Right cardiac atrium (tissue), 5 donors: Measurements from ENCODE around the gene CSH1. TPM values are rescaled to one million over a fixed set of nuclear protein-coding genes. Genes with fewer than 3 reads are reported as not detected.
"Not testable (repeated sequence)": the region's sequence is repeated elsewhere in the genome, so short reads cannot be mapped to it uniquely, and the experiment has no call there.

Source experiments
- ATAC-seq, 2 donors: fragments of 200-7000 bp; cut with Tn5 transposase; one replicate each; pipeline versions ENCODE4 v1.8.0 to v1.9.1; 2020; ENCODE audit warnings: moderate library complexity in 2 of 2, mild to moderate bottlenecking in 1 of 2
- DNase-seq, 3 donors: peaks; one replicate each; pipeline ENCODE4 v3.0.0-alpha.2; 2020
- H3K27ac ChIP-seq: one replicate; pipeline ENCODE4 v1.5.1; 2013; ENCODE audit warnings: mild to moderate bottlenecking, low read length, control low read depth, moderate library complexity
- H3K27me3 ChIP-seq: one replicate; pipeline ENCODE4 v1.6.1; 2013; ENCODE audit not compliant: control insufficient read depth, insufficient read depth
- H3K4me1 ChIP-seq: one replicate; pipeline ENCODE4 v1.6.1; 2013; ENCODE audit warnings: low read length; ENCODE audit not compliant: control insufficient read depth, insufficient read depth
- H3K4me3 ChIP-seq: one replicate; pipeline ENCODE4 v1.5.1; 2013; ENCODE audit warnings: low read length, control low read depth
- H3K9me3 ChIP-seq: one replicate; pipeline ENCODE4 v1.6.1; 2013; ENCODE audit warnings: low read length; ENCODE audit not compliant: control insufficient read depth
- WGBS: extraction: QIAGEN DNeasy Blood & Tissue Kit; methylation state at CpG from one replicate; pipeline ENCODE4 v1.1.7; 2013; 5-methylcytosine and 5-hydroxymethylcytosine counted together
- intact Hi-C, 4 donors: fragments of 100-400 bp; cut with DNase I; formaldehyde crosslinking; loops; one replicate each; pipeline versions ENCODE4 v1.11.0 to v1.14.0; 2022 to 2023
- polyA plus RNA-seq: library from polyadenylated mRNA; stranded (reverse); fragments of 200-250 nt; gene quantifications from one replicate; pipeline ENCODE4 v1.2.3, GENCODE V29; 2013
- total RNA-seq, 4 donors: library from RNA; stranded (reverse); fragmentation: NEBNext Ultra II Directional; extraction: Animal tissue kit (Norgen Biotek cat#: 25700); gene quantifications; one replicate each; pipeline ENCODE4 v1.2.1, GENCODE V29; 2021
- donor health status: healthy with polysubstance abuse.
- donor health status: DM: no; HTN: yes; CAD: no.
- donor health status: DM: no; HTN: no; CAD: no.
- donor health status: DM: no; HTN: yes; CAD: no; lungs with severe emphysema.
- donor health status: DM: yes; HTN: yes; CAD: no.

The CSH1 gene
- total and polyA plus RNA-seq, 5 donors, result not detected

- intact Hi-C loops, DNase-seq, H3K4me1 ChIP-seq, H3K27ac ChIP-seq, ATAC-seq, H3K27me3 ChIP-seq, H3K4me3 ChIP-seq, H3K9me3 ChIP-seq: not testable (repeated sequence)
- 95% methylated on average over 8 of the region's 8 CpGs for WGBS
Observed at GRCh38 chr17:63904796-63905195, 8.4 kb upstream of the CSH1 start.

GRCh38 chr17:63903787-63904201 is 7.4 kb upstream of the CSH1 start:
- intact Hi-C loops, H3K4me1 ChIP-seq, H3K4me3 ChIP-seq, DNase-seq, H3K9me3 ChIP-seq, H3K27me3 ChIP-seq, H3K27ac ChIP-seq: not testable (repeated sequence)
- ATAC-seq, result peak; percentile 34 to 55
- WGBS, result 33% methylated on average over 5 of the region's 5 CpGs

DNA sequence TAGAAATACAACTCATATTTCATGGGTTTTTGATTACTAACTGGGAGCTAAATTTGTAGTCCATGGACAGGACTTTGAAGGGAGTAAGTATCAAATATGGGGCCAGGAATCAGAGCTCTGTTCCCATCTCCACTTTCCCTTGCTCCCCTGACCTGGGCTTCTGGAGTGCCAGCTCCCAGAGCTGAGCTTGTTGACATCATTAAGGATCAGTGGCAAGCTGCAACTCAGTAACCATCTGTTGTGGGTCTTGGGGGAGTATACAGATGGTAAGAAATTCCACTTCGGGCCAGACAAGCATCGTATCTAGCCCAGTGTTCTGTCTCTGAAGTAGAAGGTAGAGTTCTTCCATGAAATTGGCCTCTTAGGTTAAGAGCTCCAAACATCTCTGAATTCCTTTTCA is 5.6 kb upstream of the CSH1 start:
- DNase-seq, ATAC-seq, H3K27me3 ChIP-seq, H3K9me3 ChIP-seq, H3K4me3 ChIP-seq, H3K27ac ChIP-seq, intact Hi-C loops, H3K4me1 ChIP-seq: not testable (repeated sequence)
- 87% methylated on average over 2 of the region's 2 CpGs for WGBS

DNA sequence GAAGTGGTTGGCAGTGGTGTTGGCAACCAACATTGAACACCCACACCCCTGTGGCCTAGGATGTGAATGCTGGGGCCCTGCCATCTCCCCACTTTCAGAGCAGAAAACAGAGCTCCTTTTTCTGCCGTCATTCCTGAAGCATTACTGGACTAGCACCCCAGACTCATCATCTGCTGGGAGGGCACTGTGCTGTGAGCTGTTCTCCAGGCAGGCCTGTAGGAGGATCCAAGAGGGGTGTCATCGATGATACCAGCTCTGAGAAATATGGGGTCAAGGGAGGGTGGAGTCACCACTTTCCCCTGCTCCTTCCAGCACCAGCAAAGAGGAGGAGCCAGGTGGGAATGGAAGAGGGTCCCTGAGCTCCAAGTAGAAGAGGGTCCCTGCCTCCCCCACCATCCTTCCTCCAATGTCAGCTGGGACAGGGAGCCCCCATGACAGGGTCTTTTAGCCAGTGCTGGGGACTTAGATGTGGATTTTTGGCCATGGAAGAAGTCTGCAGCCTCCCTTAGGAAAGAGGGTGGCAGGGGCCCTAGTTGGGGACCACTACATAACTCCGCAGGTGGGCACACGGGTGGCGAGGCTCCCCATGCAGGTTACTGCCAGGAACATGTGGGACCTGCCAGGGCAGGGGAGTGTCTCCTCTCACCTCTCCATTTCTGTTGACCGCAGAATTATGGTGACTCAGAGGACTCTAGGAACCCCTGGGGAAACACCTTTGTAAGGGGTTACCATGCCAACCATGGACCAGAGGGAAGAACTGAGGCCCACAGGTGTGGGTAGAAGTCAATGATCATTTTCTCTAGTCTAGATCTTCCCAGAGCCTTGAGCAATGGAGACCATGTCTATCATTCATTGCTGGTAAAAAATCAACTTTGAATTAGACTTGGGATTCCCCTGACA is 2.8 kb upstream of the CSH1 start:
- H3K9me3 ChIP-seq, H3K27ac ChIP-seq, H3K27me3 ChIP-seq, H3K4me1 ChIP-seq, ATAC-seq, DNase-seq, intact Hi-C loops, H3K4me3 ChIP-seq: not testable (repeated sequence)
- 88% methylated on average over 6 of the region's 6 CpGs for WGBS

DNA sequence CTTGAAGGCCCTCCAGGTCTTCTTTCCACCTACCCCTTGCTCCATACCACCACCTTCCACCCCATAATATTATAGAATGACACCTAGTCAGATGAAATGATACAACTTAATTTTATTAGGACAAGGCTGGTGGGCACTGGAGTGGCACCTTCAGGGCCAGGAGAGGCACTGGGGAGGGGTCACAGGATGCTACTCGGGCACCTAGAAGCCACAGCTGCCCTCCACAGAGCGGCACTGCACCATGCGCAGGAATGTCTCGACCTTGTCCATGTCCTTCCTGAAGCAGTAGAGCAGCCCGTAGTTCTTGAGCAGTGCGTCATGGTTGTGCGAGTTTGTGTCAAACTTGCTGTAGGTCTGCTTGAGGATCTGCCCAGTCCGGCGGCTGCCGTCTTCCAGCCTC is 1.6 kb downstream of the CSH1 start:
- WGBS, result 94% methylated on average over 10 of the region's 10 CpGs
- not testable (repeated sequence) for H3K4me3 ChIP-seq

GRCh38 chr17:63894021-63894420 is 2.4 kb downstream of the CSH1 start:
- DNase-seq, ATAC-seq, H3K4me1 ChIP-seq, intact Hi-C loops, H3K27ac ChIP-seq, H3K9me3 ChIP-seq, H3K4me3 ChIP-seq, H3K27me3 ChIP-seq: not testable (repeated sequence)
- WGBS, result 65% methylated on average over 3 of the region's 3 CpGs

More for the DNA sequence above, 1.6 kb downstream of the CSH1 start:
- H3K27ac ChIP-seq, H3K4me1 ChIP-seq, H3K27me3 ChIP-seq, ATAC-seq, DNase-seq, intact Hi-C loops, H3K9me3 ChIP-seq: not testable (repeated sequence)

DNA sequence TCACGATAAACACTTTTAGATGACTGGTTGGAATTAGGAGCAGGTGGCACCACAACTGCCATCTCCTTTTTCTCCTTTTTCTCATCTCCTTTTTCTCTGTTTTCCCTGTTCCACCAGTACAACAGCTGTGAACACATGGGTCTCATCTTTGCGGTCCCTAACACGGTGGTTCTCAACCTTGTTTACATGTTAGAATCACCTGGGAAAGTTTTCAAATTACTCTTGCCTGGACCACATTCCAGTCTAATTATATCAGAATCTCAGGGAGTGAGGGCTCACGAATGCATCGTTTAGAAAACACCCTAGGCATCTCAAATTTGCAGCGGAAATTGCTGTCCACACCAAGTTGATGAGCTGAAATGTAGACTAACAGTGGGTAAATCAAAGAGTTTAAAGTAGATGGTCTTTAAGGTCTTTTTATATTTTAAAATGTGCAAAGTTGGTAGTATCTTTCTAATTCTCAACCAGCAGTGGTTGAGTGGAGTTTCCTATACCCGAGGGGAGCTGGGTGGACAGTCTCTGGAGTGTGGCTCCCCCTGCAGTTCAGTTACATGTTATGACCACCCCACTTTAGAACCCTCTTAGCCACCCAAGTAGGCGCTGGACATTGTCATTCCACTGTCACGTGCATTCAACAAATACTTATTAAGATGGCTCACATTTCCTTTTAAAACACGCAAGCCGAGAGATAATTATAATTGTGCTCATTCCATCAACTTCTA is 3.9 kb downstream of the CSH1 start:
- H3K27ac ChIP-seq, H3K27me3 ChIP-seq, intact Hi-C loops, H3K4me3 ChIP-seq, ATAC-seq, H3K9me3 ChIP-seq, H3K4me1 ChIP-seq, DNase-seq: not testable (repeated sequence)
- 51% methylated on average over 11 of the region's 11 CpGs for WGBS

DNA sequence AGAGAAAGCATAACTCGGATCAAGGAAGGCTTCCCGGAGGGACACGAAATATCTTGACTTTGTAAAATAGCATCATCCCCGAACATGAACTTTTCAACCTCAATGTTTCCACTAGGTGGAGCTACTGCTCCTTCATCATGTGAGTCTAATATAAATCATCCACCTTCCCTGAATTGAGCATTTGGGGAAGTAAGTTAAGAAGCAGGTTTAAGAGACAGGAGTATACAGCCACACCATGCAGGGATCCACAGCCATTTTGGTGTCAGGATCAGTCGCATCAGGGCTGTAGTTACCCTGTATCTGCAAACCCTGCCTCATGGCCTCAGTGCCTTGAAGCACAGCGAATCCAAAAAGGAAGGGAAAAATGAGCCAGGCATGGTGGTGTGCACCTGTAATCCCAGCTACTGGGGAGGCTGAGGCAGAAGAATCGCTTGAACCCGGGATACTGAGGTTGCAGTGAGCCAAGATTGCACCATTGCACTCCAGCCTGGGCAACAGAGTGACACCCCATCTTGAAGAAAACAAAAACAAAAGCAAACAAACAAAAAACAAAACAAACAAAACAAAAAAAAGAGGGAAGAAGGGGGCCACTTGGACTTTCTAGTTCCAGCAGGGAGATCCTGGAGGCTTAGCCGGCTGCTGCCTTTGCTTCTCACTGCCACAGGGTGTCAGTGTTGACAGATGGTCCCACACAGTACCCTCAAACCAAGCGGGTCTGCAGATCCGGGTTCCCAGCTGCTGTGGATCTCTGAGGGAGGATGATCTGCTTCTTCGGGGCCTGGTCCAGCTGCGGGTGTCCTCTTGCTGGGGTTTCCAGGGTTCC is 7.1 kb downstream of the CSH1 start:
- H3K9me3 ChIP-seq, H3K27me3 ChIP-seq, H3K4me3 ChIP-seq, H3K4me1 ChIP-seq, H3K27ac ChIP-seq, intact Hi-C loops: not testable (repeated sequence)
- ATAC-seq (peak; percentile 77 to 80), DNase-seq (peak in 2 of 3 donors; percentile 21 to 61)
- WGBS, result 28% methylated on average over 13 of the region's 13 CpGs

- H3K9me3 ChIP-seq, DNase-seq, ATAC-seq, H3K27ac ChIP-seq, intact Hi-C loops, H3K27me3 ChIP-seq, H3K4me1 ChIP-seq, H3K4me3 ChIP-seq: not testable (repeated sequence)
- 86% methylated on average over 11 of the region's 11 CpGs for WGBS
Observed at GRCh38 chr17:63885119-63885518, 11.3 kb downstream of the CSH1 start.

GRCh38 chr17:63882626-63883126 is 13.7 kb downstream of the CSH1 start:
- DNase-seq, H3K4me1 ChIP-seq, H3K27ac ChIP-seq, H3K4me3 ChIP-seq, intact Hi-C loops, ATAC-seq, H3K27me3 ChIP-seq, H3K9me3 ChIP-seq: not testable (repeated sequence)
- WGBS, result 79% methylated on average over 9 of the region's 9 CpGs
